ENCODE measurements around the gene HPCAL1.

The HPCAL1 gene

GRCh38 chr2:10281891-10282290 lies 20.8 kb upstream of the HPCAL1 start:
- H3K27ac ChIP-seq = no peak overlapping the region
- TF ChIP-seq CTCF (conservative IDR thresholded peaks at IDR 0.05) = no peak

GRCh38 chr2:10282611-10283105 lies 20.0 kb upstream of the HPCAL1 start:
- H3K27ac ChIP-seq = no peak overlapping the region
- TF ChIP-seq CTCF (conservative IDR thresholded peaks at IDR 0.05) = no peak

GRCh38 chr2:10283106-10284062 lies 19.3 kb upstream of the HPCAL1 start:
- TF ChIP-seq CTCF (conservative IDR thresholded peaks at IDR 0.05) = no peak
- no peak overlapping the region for H3K27ac ChIP-seq

GRCh38 chr2:10284108-10284870 lies 18.4 kb upstream of the HPCAL1 start:
- no peak for TF ChIP-seq CTCF (conservative IDR thresholded peaks at IDR 0.05)
- no peak overlapping the region for H3K27ac ChIP-seq

- no peak for TF ChIP-seq CTCF (conservative IDR thresholded peaks at IDR 0.05)
- H3K27ac ChIP-seq = no peak overlapping the region; the same call in 1 of the 2 replicates
These were observed 17.5 kb upstream of the HPCAL1 start for GRCh38 chr2:10285191-10285555.

GRCh38 chr2:10285556-10286198 lies 17.0 kb upstream of the HPCAL1 start:
- TF ChIP-seq CTCF (conservative IDR thresholded peaks at IDR 0.05) = no peak
- H3K27ac ChIP-seq = peak overlapping the region; percentile 5; the same call in 1 of the 2 replicates

Measured in VCaP (cell line).